ENCODE results near the gene TMEM154. TPM values are rescaled to one million over a fixed set of nuclear protein-coding genes. Genes with fewer than 3 reads are reported as not detected.

Gene TMEM154
- total RNA-seq, 3 donors from 2014 or later (not counting 1 experiment from before 2014, with no cell fraction given), result 9.8 to 45.4 (median 10.5) TPM

DNA sequence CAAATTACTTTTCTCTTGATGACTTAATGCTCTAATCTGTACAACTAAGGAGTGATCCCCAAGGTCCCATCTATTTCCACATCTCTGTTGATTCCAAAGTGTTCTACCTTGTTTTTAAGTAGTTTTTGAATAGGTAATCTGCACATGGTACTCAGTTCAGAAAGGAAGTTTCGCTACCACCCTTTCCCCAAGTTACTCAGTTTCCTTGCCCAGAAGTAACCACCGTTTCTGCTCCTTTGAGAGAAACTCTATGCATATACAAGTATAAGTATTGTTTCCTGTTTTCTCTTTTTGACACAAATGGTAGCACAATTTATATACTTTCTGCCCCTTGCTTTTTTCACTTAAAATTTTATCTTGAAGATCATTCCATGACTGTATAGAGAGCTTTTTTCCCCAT lies 18.1 kb downstream of the TMEM154 start:
- H3K27me3 ChIP-seq (ENCODE audit: control insufficient read depth, insufficient read depth, low read length), result no peaks in the 10 kb centered on the region
- H3K27ac ChIP-seq (ENCODE audit: low read length), result no peak overlapping the region
- peaks cover 16% of the 10 kb centered on the region for H3K36me3 Mint-ChIP-seq
- H3K36me3 ChIP-seq (ENCODE audit: control insufficient read depth, insufficient read depth, low read length), result no peaks in the 10 kb centered on the region
- peaks cover 5 to 13% of the 10 kb centered on the region in 2 donors for H3K9me3 Mint-ChIP-seq
- TF ChIP-seq, protein P1, sequence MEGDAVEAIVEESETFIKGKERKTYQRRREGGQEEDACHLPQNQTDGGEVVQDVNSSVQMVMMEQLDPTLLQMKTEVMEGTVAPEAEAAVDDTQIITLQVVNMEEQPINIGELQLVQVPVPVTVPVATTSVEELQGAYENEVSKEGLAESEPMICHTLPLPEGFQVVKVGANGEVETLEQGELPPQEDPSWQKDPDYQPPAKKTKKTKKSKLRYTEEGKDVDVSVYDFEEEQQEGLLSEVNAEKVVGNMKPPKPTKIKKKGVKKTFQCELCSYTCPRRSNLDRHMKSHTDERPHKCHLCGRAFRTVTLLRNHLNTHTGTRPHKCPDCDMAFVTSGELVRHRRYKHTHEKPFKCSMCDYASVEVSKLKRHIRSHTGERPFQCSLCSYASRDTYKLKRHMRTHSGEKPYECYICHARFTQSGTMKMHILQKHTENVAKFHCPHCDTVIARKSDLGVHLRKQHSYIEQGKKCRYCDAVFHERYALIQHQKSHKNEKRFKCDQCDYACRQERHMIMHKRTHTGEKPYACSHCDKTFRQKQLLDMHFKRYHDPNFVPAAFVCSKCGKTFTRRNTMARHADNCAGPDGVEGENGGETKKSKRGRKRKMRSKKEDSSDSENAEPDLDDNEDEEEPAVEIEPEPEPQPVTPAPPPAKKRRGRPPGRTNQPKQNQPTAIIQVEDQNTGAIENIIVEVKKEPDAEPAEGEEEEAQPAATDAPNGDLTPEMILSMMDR (IDR thresholded peaks at IDR 0.05), result no peak
- peaks cover 10% of the 10 kb centered on the region for H3K9me3 ChIP-seq (ENCODE audit: control insufficient read depth, insufficient read depth, low read length)
- H3K4me3 Mint-ChIP-seq, result no peak overlapping the region
- DNase-seq (no peak), ATAC-seq (no peak)
- H3K4me1 Mint-ChIP-seq, result peaks cover 11 to 36% of the 10 kb centered on the region in 2 donors
- 61% methylated on average over 2 of the region's 2 CpGs for WGBS (ENCODE audit: insufficient coverage)
- H3K4me3 ChIP-seq (ENCODE audit: low read length), result no peak overlapping the region
- H3K27me3 Mint-ChIP-seq (ENCODE audit: low read depth in 2 of 2), result no peaks in the 10 kb centered on the region
- intact Hi-C loops (cut with micrococcal nuclease), result no loop called here
- H3K27ac Mint-ChIP-seq, result peak overlapping the region in 1 of 2 donors; percentile 1
- peaks cover 13% of the 10 kb centered on the region for H3K4me1 ChIP-seq (ENCODE audit: control insufficient read depth, insufficient read depth, low read length)

DNA sequence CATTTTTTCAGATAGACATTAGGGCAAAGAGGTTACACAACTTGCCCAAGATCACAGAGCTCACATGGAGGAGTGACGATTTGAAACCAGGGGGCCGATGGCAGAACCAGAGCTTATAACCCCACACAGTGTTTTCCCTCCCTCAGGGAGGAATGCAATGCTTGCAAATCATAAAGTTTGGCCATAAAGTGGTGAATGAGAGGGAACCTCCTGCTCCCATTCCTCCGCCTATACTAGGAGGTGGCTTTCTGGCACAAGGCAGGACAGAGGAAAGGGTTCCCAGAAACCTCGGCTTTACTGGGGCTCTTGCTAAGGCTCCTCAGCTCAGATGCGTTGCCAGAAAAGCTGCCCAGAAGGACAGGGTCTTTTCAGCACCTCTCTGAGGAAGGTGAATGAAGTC lies 19.3 kb downstream of the TMEM154 start:
- Mint-ChIP-seq H3K4me1 (peaks cover 11 to 41% of the 10 kb centered on the region in 2 donors), H3K27ac (no peak overlapping the region), H3K9me3 (peaks cover 5 to 14% of the 10 kb centered on the region in 2 donors), H3K4me3 (no peak overlapping the region), H3K27me3 (ENCODE audit: low read depth in 2 of 2) (no peaks in the 10 kb centered on the region), H3K36me3 (peaks cover 18% of the 10 kb centered on the region)
- 87% methylated on average over 3 of the region's 5 CpGs for WGBS (ENCODE audit: insufficient coverage)
- Histone ChIP-seq H3K4me1 (ENCODE audit: control insufficient read depth, insufficient read depth, low read length) (peaks cover 13% of the 10 kb centered on the region), H3K36me3 (ENCODE audit: control insufficient read depth, insufficient read depth, low read length) (no peaks in the 10 kb centered on the region), H3K4me3 (ENCODE audit: low read length) (no peak overlapping the region), H3K27me3 (ENCODE audit: control insufficient read depth, insufficient read depth, low read length) (no peaks in the 10 kb centered on the region), H3K9me3 (ENCODE audit: control insufficient read depth, insufficient read depth, low read length) (peaks cover 15% of the 10 kb centered on the region), H3K27ac (ENCODE audit: low read length) (no peak overlapping the region)
- intact Hi-C loops (cut with micrococcal nuclease), result no loop called here
- TF ChIP-seq, protein P1 (IDR thresholded peaks at IDR 0.05), result no peak
- DNase-seq (no peak), ATAC-seq (no peak)

DNA sequence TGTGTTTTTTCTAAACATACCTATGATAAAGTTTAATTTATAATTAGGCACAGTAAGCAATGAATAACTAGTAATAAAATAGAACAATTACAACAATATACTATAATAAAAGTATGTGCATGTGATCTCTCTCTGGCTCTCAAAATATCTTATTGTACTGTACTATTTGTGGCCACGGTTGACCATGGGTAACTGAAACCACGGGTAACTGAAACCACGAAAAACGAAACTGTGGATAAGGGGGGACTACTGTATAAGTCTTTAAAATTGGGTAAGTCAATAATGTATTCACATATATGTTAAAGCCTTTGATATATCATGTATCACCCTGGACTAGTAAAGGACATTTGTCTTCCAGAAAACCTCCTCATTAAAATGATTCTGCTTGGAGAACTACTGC lies 20.0 kb downstream of the TMEM154 start:
- peaks cover 15% of the 10 kb centered on the region for H3K9me3 ChIP-seq (ENCODE audit: control insufficient read depth, insufficient read depth, low read length)
- H3K4me1 Mint-ChIP-seq, result peaks cover 11 to 44% of the 10 kb centered on the region in 2 donors
- peaks cover 13% of the 10 kb centered on the region for H3K4me1 ChIP-seq (ENCODE audit: control insufficient read depth, insufficient read depth, low read length)
- peaks cover 5 to 14% of the 10 kb centered on the region in 2 donors for H3K9me3 Mint-ChIP-seq
- ATAC-seq, result no peak
- intact Hi-C loops (cut with micrococcal nuclease), result no loop called here
- TF ChIP-seq, protein P1 (IDR thresholded peaks at IDR 0.05), result no peak
- WGBS (ENCODE audit: insufficient coverage), result 49% methylated on average over 4 of the region's 4 CpGs
- DNase-seq, result no peak
- no peak overlapping the region for H3K4me3 ChIP-seq (ENCODE audit: low read length)
- H3K4me3 Mint-ChIP-seq, result no peak overlapping the region
- no peaks in the 10 kb centered on the region for H3K27me3 ChIP-seq (ENCODE audit: control insufficient read depth, insufficient read depth, low read length)
- H3K27ac ChIP-seq (ENCODE audit: low read length), result no peak overlapping the region
- H3K36me3 ChIP-seq (ENCODE audit: control insufficient read depth, insufficient read depth, low read length), result no peaks in the 10 kb centered on the region
- peaks cover 18% of the 10 kb centered on the region for H3K36me3 Mint-ChIP-seq
- no peaks in the 10 kb centered on the region for H3K27me3 Mint-ChIP-seq (ENCODE audit: low read depth in 2 of 2)
- H3K27ac Mint-ChIP-seq, result no peak overlapping the region

DNA sequence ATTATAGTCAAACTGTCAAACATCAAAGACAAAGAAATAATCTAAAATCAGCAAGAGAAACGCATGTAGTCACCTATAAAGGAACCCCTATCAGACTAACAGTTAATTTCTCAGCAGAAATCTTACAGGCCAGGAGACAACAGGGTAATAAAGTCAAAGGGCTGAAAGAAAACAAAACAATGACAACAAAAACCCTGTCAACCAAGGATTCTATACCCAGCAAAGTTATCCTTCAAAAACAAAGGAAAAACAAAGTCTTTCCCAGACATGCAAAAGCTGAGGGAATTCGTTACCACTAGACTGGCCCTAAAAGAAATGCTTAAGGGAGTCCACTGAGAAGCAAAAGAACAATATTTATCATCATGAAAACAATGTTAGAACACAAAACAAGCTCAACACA lies 22.1 kb downstream of the TMEM154 start:
- H3K4me1 Mint-ChIP-seq, result peaks cover 11 to 35% of the 10 kb centered on the region in 2 donors
- H3K36me3 ChIP-seq (ENCODE audit: control insufficient read depth, insufficient read depth, low read length), result no peaks in the 10 kb centered on the region
- TF ChIP-seq, protein P1 (IDR thresholded peaks at IDR 0.05), result no peak

More for the DNA sequence above, 22.1 kb downstream of the TMEM154 start:
- Histone ChIP-seq H3K9me3 (ENCODE audit: control insufficient read depth, insufficient read depth, low read length) (peaks cover 15% of the 10 kb centered on the region), H3K27me3 (ENCODE audit: control insufficient read depth, insufficient read depth, low read length) (no peaks in the 10 kb centered on the region), H3K27ac (ENCODE audit: low read length) (no peak overlapping the region), H3K4me1 (ENCODE audit: control insufficient read depth, insufficient read depth, low read length) (peaks cover 6% of the 10 kb centered on the region), H3K4me3 (ENCODE audit: low read length) (no peak overlapping the region)
- intact Hi-C loops (cut with micrococcal nuclease), result no loop called here
- ATAC-seq, result no peak
- H3K4me3 Mint-ChIP-seq, result no peak overlapping the region
- H3K9me3 Mint-ChIP-seq, result peaks cover 5 to 14% of the 10 kb centered on the region in 2 donors
- H3K27me3 Mint-ChIP-seq (ENCODE audit: low read depth in 2 of 2), result no peaks in the 10 kb centered on the region
- 92% methylated on average over 2 of the region's 2 CpGs for WGBS (ENCODE audit: insufficient coverage)
- no peak for DNase-seq
- no peak overlapping the region for H3K27ac Mint-ChIP-seq
- H3K36me3 Mint-ChIP-seq, result peaks cover 18% of the 10 kb centered on the region

Measured in natural killer cell (primary cell).